Central memory CD8-positive, alpha-beta T cell (primary cell): ENCODE data around the gene TMA16.

Source experiments
- ATAC-seq: fragments of 150-1000 bp; cut with Tn5 transposase; replicated peaks from 2 replicates; pipeline ENCODE4 v1.10.0; 2022; ENCODE audit warnings: mild to moderate bottlenecking, moderate FRiP score, moderate number of reproducible peaks; ENCODE audit not compliant: poor library complexity, severe bottlenecking; ENCODE audit errors: extremely low read depth
- DNase-seq, 2 donors: peaks; one replicate each; pipeline ENCODE4 v3.0.0; 2021; ENCODE audit warnings: low spot score in 2 of 2
- H3K27ac Mint-ChIP-seq: one replicate; pipeline ENCODE4 v1.8.0; 2022; ENCODE audit warnings: low read depth, mild to moderate bottlenecking, moderate library complexity, mixed read lengths
- H3K27me3 Mint-ChIP-seq: one replicate; pipeline ENCODE4 v1.8.0; 2022; ENCODE audit warnings: mixed read lengths
- H3K36me3 Mint-ChIP-seq: one replicate; pipeline ENCODE4 v1.8.0; 2022; ENCODE audit warnings: mild to moderate bottlenecking, moderate library complexity, mixed read lengths; ENCODE audit not compliant: insufficient read depth
- H3K4me1 Mint-ChIP-seq: one replicate; pipeline ENCODE4 v1.8.0; 2022; ENCODE audit warnings: mixed read lengths
- H3K4me3 Mint-ChIP-seq: one replicate; pipeline ENCODE4 v1.8.0; 2022; ENCODE audit warnings: mild to moderate bottlenecking, moderate library complexity, mixed read lengths
- H3K9me3 Mint-ChIP-seq: one replicate; pipeline ENCODE4 v1.8.0; 2022; ENCODE audit warnings: mixed read lengths

TMA16 gene

GRCh38 chr4:163484906-163485305 lies 9.6 kb upstream of the TMA16 start:
- no peak overlapping the region for H3K27ac Mint-ChIP-seq
- ATAC-seq: no peak
- no peaks in the 10 kb centered on the region for H3K4me1 Mint-ChIP-seq

GRCh38 chr4:163485589-163485988 lies 8.9 kb upstream of the TMA16 start:
- no peak for ATAC-seq
- no peak overlapping the region for H3K27ac Mint-ChIP-seq
- H3K36me3 Mint-ChIP-seq: peaks cover 2% of the 10 kb centered on the region
- no peaks in the 10 kb centered on the region for H3K4me1 Mint-ChIP-seq
- no peak for DNase-seq
- H3K27me3 Mint-ChIP-seq: peaks cover 24% of the 10 kb centered on the region
- no peaks in the 10 kb centered on the region for H3K9me3 Mint-ChIP-seq
- H3K4me3 Mint-ChIP-seq: no peak overlapping the region

More at GRCh38 chr4:163484906-163485305, 9.6 kb upstream of the TMA16 start:
- Mint-ChIP-seq H3K36me3 (peaks cover 2% of the 10 kb centered on the region), H3K9me3 (no peaks in the 10 kb centered on the region), H3K4me3 (no peak overlapping the region), H3K27me3 (peaks cover 18% of the 10 kb centered on the region)
- peak in 1 of 2 donors; percentile 37 for DNase-seq

GRCh38 chr4:163486321-163486720 lies 8.2 kb upstream of the TMA16 start:
- Mint-ChIP-seq H3K27ac (no peak overlapping the region), H3K9me3 (no peaks in the 10 kb centered on the region), H3K36me3 (peaks cover 2% of the 10 kb centered on the region), H3K27me3 (peaks cover 28% of the 10 kb centered on the region), H3K4me1 (no peaks in the 10 kb centered on the region), H3K4me3 (no peak overlapping the region)
- ATAC-seq: no peak
- DNase-seq: no peak

- Mint-ChIP-seq H3K4me1 (peaks cover 9% of the 10 kb centered on the region), H3K36me3 (peaks cover 5% of the 10 kb centered on the region), H3K27ac (no peak overlapping the region), H3K27me3 (peaks cover 28% of the 10 kb centered on the region), H3K4me3 (no peak overlapping the region), H3K9me3 (no peaks in the 10 kb centered on the region)
- ATAC-seq (no peak), DNase-seq (no peak)
Measured at GRCh38 chr4:163489929-163490328, 4.6 kb upstream of the TMA16 start.

GRCh38 chr4:163492951-163493504 lies 1.5 kb upstream of the TMA16 start:
- Mint-ChIP-seq H3K4me3 (peak overlapping the region; percentile 95), H3K9me3 (no peaks in the 10 kb centered on the region), H3K27ac (no peak overlapping the region), H3K36me3 (peaks cover 9% of the 10 kb centered on the region), H3K27me3 (peaks cover 22% of the 10 kb centered on the region), H3K4me1 (peaks cover 35% of the 10 kb centered on the region)
- ATAC-seq: no peak
- DNase-seq: no peak

GRCh38 chr4:163493643-163494359 lies 689 bp upstream of the TMA16 start:
- Mint-ChIP-seq H3K27ac (peak overlapping the region; percentile 92), H3K27me3 (peaks cover 14% of the 10 kb centered on the region), H3K36me3 (peaks cover 9% of the 10 kb centered on the region), H3K9me3 (no peaks in the 10 kb centered on the region), H3K4me1 (peaks cover 35% of the 10 kb centered on the region), H3K4me3 (peak overlapping the region; percentile 95)
- ATAC-seq (peak; percentile 35), DNase-seq (no peak)

- ATAC-seq (no peak), DNase-seq (no peak)
- Mint-ChIP-seq H3K27ac (peak overlapping the region; percentile 92), H3K4me3 (peak overlapping the region; percentile 95), H3K4me1 (peaks cover 39% of the 10 kb centered on the region), H3K36me3 (peaks cover 11% of the 10 kb centered on the region), H3K9me3 (no peaks in the 10 kb centered on the region), H3K27me3 (peaks cover under 1% of the 10 kb centered on the region)
Measured at GRCh38 chr4:163495900-163496299, 1.4 kb downstream of the TMA16 start.

- H3K27me3 Mint-ChIP-seq: no peaks in the 10 kb centered on the region
- H3K9me3 Mint-ChIP-seq: no peaks in the 10 kb centered on the region
- H3K27ac Mint-ChIP-seq: no peak overlapping the region
- ATAC-seq (no peak), DNase-seq (no peak)
- H3K4me3 Mint-ChIP-seq: no peak overlapping the region
- H3K36me3 Mint-ChIP-seq: peaks cover 3% of the 10 kb centered on the region
- peaks cover 40% of the 10 kb centered on the region for H3K4me1 Mint-ChIP-seq
Measured at GRCh38 chr4:163500586-163500985, 6.1 kb downstream of the TMA16 start.

- Mint-ChIP-seq H3K27me3 (no peaks in the 10 kb centered on the region), H3K4me1 (peaks cover 28% of the 10 kb centered on the region), H3K4me3 (no peak overlapping the region), H3K36me3 (peaks cover 12% of the 10 kb centered on the region), H3K9me3 (no peaks in the 10 kb centered on the region), H3K27ac (peak overlapping the region; percentile 2)
- no peak for ATAC-seq
- DNase-seq: no peak
Measured at GRCh38 chr4:163505374-163505773, 10.9 kb downstream of the TMA16 start.

GRCh38 chr4:163515198-163515597 lies 20.7 kb downstream of the TMA16 start:
- no peak for DNase-seq
- ATAC-seq: no peak
- Mint-ChIP-seq H3K27me3 (no peaks in the 10 kb centered on the region), H3K9me3 (no peaks in the 10 kb centered on the region), H3K36me3 (peaks cover 44% of the 10 kb centered on the region), H3K4me3 (no peak overlapping the region), H3K27ac (no peak overlapping the region), H3K4me1 (no peaks in the 10 kb centered on the region)

- H3K9me3 Mint-ChIP-seq: no peaks in the 10 kb centered on the region
- no peaks in the 10 kb centered on the region for H3K27me3 Mint-ChIP-seq
- H3K36me3 Mint-ChIP-seq: peaks cover 26% of the 10 kb centered on the region
- H3K4me3 Mint-ChIP-seq: no peak overlapping the region
- DNase-seq (no peak), ATAC-seq (no peak)
- no peak overlapping the region for H3K27ac Mint-ChIP-seq
- no peaks in the 10 kb centered on the region for H3K4me1 Mint-ChIP-seq
Measured at GRCh38 chr4:163523791-163524365, 29.4 kb downstream of the TMA16 start.

- no peak overlapping the region for H3K27ac Mint-ChIP-seq
- peaks cover 18% of the 10 kb centered on the region for H3K36me3 Mint-ChIP-seq
- H3K27me3 Mint-ChIP-seq: no peaks in the 10 kb centered on the region
- no peaks in the 10 kb centered on the region for H3K9me3 Mint-ChIP-seq
- DNase-seq: no peak
- no peaks in the 10 kb centered on the region for H3K4me1 Mint-ChIP-seq
- ATAC-seq: no peak
- H3K4me3 Mint-ChIP-seq: no peak overlapping the region
Measured at GRCh38 chr4:163525982-163526381, 31.5 kb downstream of the TMA16 start.

GRCh38 chr4:163527172-163527571 lies 32.7 kb downstream of the TMA16 start:
- Mint-ChIP-seq H3K4me3 (no peak overlapping the region), H3K36me3 (peaks cover 13% of the 10 kb centered on the region), H3K27ac (no peak overlapping the region), H3K27me3 (no peaks in the 10 kb centered on the region), H3K9me3 (no peaks in the 10 kb centered on the region), H3K4me1 (no peaks in the 10 kb centered on the region)
- no peak for DNase-seq
- ATAC-seq: no peak
